Measurements from ENCODE around the gene TMEM168. TPM values are rescaled to one million over a fixed set of nuclear protein-coding genes. Genes with fewer than 3 reads are reported as not detected.
"Not testable (repeated sequence)": the region's sequence is repeated elsewhere in the genome, so short reads cannot be mapped to it uniquely, and the experiment has no call there.

The TMEM168 gene
- total RNA-seq, 4 donors from 2014 or later = 8.6 to 57.3 (median 26.0) TPM

DNA sequence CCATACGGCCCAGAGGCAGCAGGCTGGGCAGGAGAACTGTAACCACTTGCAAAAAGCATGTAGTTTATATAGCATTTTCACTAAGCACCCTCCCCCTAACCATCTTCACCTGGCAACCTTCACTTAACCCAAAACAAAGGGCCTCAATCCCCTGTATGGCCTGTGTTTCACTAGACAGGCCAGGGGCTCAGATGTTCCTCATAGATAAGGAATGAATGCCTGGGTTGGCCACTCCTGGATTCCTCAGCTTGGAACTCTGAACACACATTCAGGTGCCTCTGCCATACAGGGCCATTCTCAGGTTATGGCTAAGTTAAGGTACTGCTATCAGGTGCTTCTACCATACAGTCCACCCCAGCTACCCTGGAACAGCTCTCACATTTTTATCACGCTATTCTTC is 10.3 kb upstream of the TMEM168 start:
- 80 to 88% methylated on average over 1 to 2 of the region's 2 CpGs for WGBS, 2 donors (ENCODE audit: low coverage in 1 of 2)
- Histone ChIP-seq H3K27me3 (no peaks in the 10 kb centered on the region), H3K27ac (no peak overlapping the region), H3K4me1 (no peaks in the 10 kb centered on the region), H3K9me3 (no peaks in the 10 kb centered on the region), H3K4me3 (no peak overlapping the region), H3K36me3 (no peaks in the 10 kb centered on the region)
- TF ChIP-seq CTCF (IDR thresholded peaks at IDR 0.05) (no peak), POLR2A (IDR thresholded peaks at IDR 0.05) (no peak), POLR2AphosphoS5 (IDR thresholded peaks at IDR 0.05) (no peak), EP300 (IDR thresholded peaks at IDR 0.05; ENCODE audit: low read depth) (no peak)
- intact Hi-C loops (cut with DNase I; ENCODE audit: low total_unique reads) = no loop called here
- in situ Hi-C loops (cut with MboI; ENCODE audit: low pct_ligation_motif_present in 1 of 4, low pct_unique_long_range_greater_than_20kb in 1 of 4, low sequenced_read_pairs in 3 of 4) = no loop called here
- DNase-seq = no peak

DNA sequence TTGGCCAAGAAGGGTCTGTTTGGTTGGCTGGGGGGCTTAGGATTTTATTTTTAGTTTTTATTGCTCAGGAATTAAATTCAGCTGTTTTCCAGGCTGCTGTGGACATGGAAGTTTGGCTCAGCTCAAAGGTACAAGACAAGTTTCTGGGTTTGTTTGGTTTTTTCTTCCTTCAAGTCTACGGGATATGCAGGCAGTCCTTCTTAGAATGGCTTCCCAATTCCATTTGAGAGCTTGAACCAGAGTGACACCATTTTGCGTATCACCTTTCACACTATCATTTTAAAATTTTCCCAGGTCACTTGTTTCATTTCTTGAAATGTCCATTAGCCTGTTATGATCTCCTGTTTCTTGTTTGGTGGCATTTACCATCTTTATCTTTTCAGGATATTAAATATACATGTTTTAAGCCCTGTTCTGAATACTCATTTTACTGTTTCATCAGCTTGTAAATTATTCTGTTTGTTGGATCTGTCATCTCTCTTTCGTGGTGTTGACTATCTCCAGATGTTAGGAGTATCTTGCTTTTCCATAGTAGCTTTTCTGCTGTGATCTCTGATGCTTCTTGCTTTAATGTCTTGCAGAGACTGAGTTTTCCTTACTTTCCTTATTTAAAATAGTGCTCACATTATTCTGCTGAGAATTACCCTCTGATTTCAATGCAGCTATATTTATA is 9.4 kb upstream of the TMEM168 start:
- Histone ChIP-seq H3K9me3 (no peaks in the 10 kb centered on the region), H3K4me3 (no peak overlapping the region), H3K27me3 (no peaks in the 10 kb centered on the region), H3K4me1 (no peaks in the 10 kb centered on the region), H3K27ac (no peak overlapping the region), H3K36me3 (no peaks in the 10 kb centered on the region)
- in situ Hi-C loops (cut with MboI; ENCODE audit: low pct_ligation_motif_present in 1 of 4, low pct_unique_long_range_greater_than_20kb in 1 of 4, low sequenced_read_pairs in 3 of 4) = no loop called here
- WGBS, 2 donors (ENCODE audit: low coverage in 1 of 2) = 69 to 74% methylated on average over 3 of the region's 3 CpGs
- DNase-seq = no peak
- TF ChIP-seq POLR2A (IDR thresholded peaks at IDR 0.05) (no peak), EP300 (IDR thresholded peaks at IDR 0.05; ENCODE audit: low read depth) (no peak), POLR2AphosphoS5 (IDR thresholded peaks at IDR 0.05) (no peak), CTCF (IDR thresholded peaks at IDR 0.05) (no peak)
- intact Hi-C loops (cut with DNase I; ENCODE audit: low total_unique reads) = no loop called here

GRCh38 chr7:112798274-112799159 is 8.3 kb upstream of the TMEM168 start:
- Histone ChIP-seq H3K27me3 (no peaks in the 10 kb centered on the region), H3K4me1 (no peaks in the 10 kb centered on the region), H3K27ac (no peak overlapping the region), H3K36me3 (no peaks in the 10 kb centered on the region), H3K9me3 (no peaks in the 10 kb centered on the region), H3K4me3 (no peak overlapping the region)
- intact Hi-C loops (cut with DNase I; ENCODE audit: low total_unique reads) (no loop called here), in situ Hi-C loops (cut with MboI; ENCODE audit: low pct_ligation_motif_present in 1 of 4, low pct_unique_long_range_greater_than_20kb in 1 of 4, low sequenced_read_pairs in 3 of 4) (no loop called here)
- no peak for TF ChIP-seq CTCF (IDR thresholded peaks at IDR 0.05)
- no peak for TF ChIP-seq POLR2AphosphoS5 (IDR thresholded peaks at IDR 0.05)
- TF ChIP-seq POLR2A (IDR thresholded peaks at IDR 0.05) = no peak
- no peak for TF ChIP-seq EP300 (IDR thresholded peaks at IDR 0.05; ENCODE audit: low read depth)
- DNase-seq = no peak
- 44 to 82% methylated on average over 2 of the region's 2 CpGs for WGBS, 2 donors (ENCODE audit: low coverage in 1 of 2)

GRCh38 chr7:112796552-112796951 is 6.4 kb upstream of the TMEM168 start:
- H3K9me3 ChIP-seq; H3K4me3 ChIP-seq; intact Hi-C loops (cut with DNase I; ENCODE audit: low total_unique reads); DNase-seq; in situ Hi-C loops (cut with MboI; ENCODE audit: low pct_ligation_motif_present in 1 of 4, low pct_unique_long_range_greater_than_20kb in 1 of 4, low sequenced_read_pairs in 3 of 4); H3K4me1 ChIP-seq; H3K27ac ChIP-seq; H3K27me3 ChIP-seq; H3K36me3 ChIP-seq: not testable (repeated sequence)
